K562 (cell line): ENCODE measurements around the gene OLFML3. TPM values are rescaled to one million over a fixed set of nuclear protein-coding genes. Genes with fewer than 3 reads are reported as not detected.

Source experiments
- ERF ChIP-seq: fragments of 450-650 bp; formaldehyde crosslinking; IDR thresholded peaks from 2 replicates; pipeline ENCODE4 v1.4.0; 2020; ENCODE audit warnings: mild to moderate bottlenecking, mixed read lengths
- ESRRA ChIP-seq: fragments of 450-650 bp; IDR thresholded peaks from 2 replicates; pipeline ENCODE4 v1.6.1; 2014; ENCODE audit warnings: low read depth, mild to moderate bottlenecking, moderate library complexity, borderline replicate concordance
- GATAD2B ChIP-seq: fragments of 450-650 bp; IDR thresholded peaks from 2 replicates; pipeline ENCODE4 v1.6.1; 2017; ENCODE audit warnings: mild to moderate bottlenecking, borderline replicate concordance
- HDAC2 ChIP-seq: fragments of 450-650 bp; IDR thresholded peaks from 2 replicates; pipeline ENCODE4 v1.6.1; 2016; ENCODE audit warnings: mild to moderate bottlenecking
- KLF16 ChIP-seq: IDR thresholded peaks from 2 replicates; pipeline ENCODE4 v1.6.1; 2016; ENCODE audit warnings: antibody characterized with exemption
- PHF20 ChIP-seq: fragments of 450-650 bp; IDR thresholded peaks from 2 replicates; pipeline ENCODE4 v1.6.1; 2018; ENCODE audit not compliant: partially characterized antibody
- PTTG1 ChIP-seq: fragments of 450-650 bp; IDR thresholded peaks from 2 replicates; pipeline ENCODE4 v1.6.1; 2016; ENCODE audit warnings: low read depth, mild to moderate bottlenecking, missing genetic modification characterization, missing compliant biosample characterization
- RBFOX2 ChIP-seq: fragments of 200-400 bp; formaldehyde crosslinking; IDR thresholded peaks from 2 replicates; pipeline ENCODE4 v1.6.1; 2017; ENCODE audit warnings: low read depth, mild to moderate bottlenecking, low read length, moderate library complexity
- RBM14 ChIP-seq: fragments of 200-400 bp; formaldehyde crosslinking; IDR thresholded peaks from 2 replicates; pipeline ENCODE4 v1.6.1; 2018; ENCODE audit warnings: low read depth, mild to moderate bottlenecking, low read length, moderate library complexity, borderline replicate concordance; ENCODE audit not compliant: insufficient read depth
- RHOXF2B ChIP-seq: fragments of 250-450 bp; sonication (Bioruptor Pico); conservative IDR thresholded peaks from 2 replicates; pipeline ENCODE4 v1.5.1; 2021
- SOX6 ChIP-seq: fragments of 450-650 bp; IDR thresholded peaks from 2 replicates; pipeline ENCODE4 v1.6.1; 2014; ENCODE audit warnings: mild to moderate bottlenecking
- STAT6 ChIP-seq: sonication (generic); formaldehyde crosslinking; IDR thresholded peaks from 2 replicates; pipeline ENCODE4 v1.8.1; 2023; ENCODE audit warnings: mild to moderate bottlenecking, missing genetic modification reagents
- TAL1 ChIP-seq: fragments of 450-650 bp; IDR thresholded peaks from 2 replicates; pipeline ENCODE4 v1.6.1; 2016; ENCODE audit warnings: mild to moderate bottlenecking
- polyA plus RNA-seq, 8 experiments: library from polyadenylated mRNA; depleted of rRNA in 4 of 8; stranded (reverse) in 5 of 8; unstranded in 3 of 8; fragments of >200 nt; fragmentation: Nextera tagmentation in 2 of 8; fragmentation: Illumina TruSeq in 1 of 8; extraction: Ambion mirVana in 2 of 8; extraction: Trizol in 1 of 8; gene quantifications; 2 replicates each; pipeline versions ENCODE4 v1.2.1 to v1.2.3, GENCODE V29; 2011 to 2014; ENCODE audit warnings: inconsistent platforms in 1 of 8, missing spikeins in 1 of 8
- total RNA-seq, 7 experiments: library from RNA; depleted of rRNA in 6 of 7; stranded (reverse); fragments of >200 nt in 6 of 7; fragmentation: Illumina TruSeq in 2 of 7; extraction: Trizol in 2 of 7; gene quantifications; 2 replicates each; pipeline versions ENCODE4 v1.2.1 to v1.2.3, GENCODE V29; 2011 to 2021; ENCODE audit warnings: low replicate concordance in 1 of 7
- TF ChIP-seq, protein P1 (sequence below): fragments of 450-650 bp; IDR thresholded peaks from 2 replicates; pipeline ENCODE4 v1.6.1; 2014; ENCODE audit warnings: low read depth, mild to moderate bottlenecking, moderate library complexity, borderline replicate concordance
- TF ChIP-seq, protein P2 (sequence below): sonication (generic); formaldehyde crosslinking; IDR thresholded peaks from 2 replicates; pipeline ENCODE4 v1.8.0; 2023; ENCODE audit warnings: missing genetic modification reagents, mild to moderate bottlenecking, borderline replicate concordance
- TF ChIP-seq, protein P3 (sequence below): fragments of 250-450 bp; sonication (Bioruptor Pico); IDR thresholded peaks from 2 replicates; pipeline ENCODE4 v1.8.0; 2022; ENCODE audit warnings: moderate library complexity, mild to moderate bottlenecking, inconsistent platforms

The OLFML3 gene
- total and polyA plus RNA-seq, 9 of the 15 experiments (the other 6 are each of a cell fraction or from before 2014, with no cell fraction given): 0.07 to 0.13 (median 0.07) TPM; not detected in 6

DNA sequence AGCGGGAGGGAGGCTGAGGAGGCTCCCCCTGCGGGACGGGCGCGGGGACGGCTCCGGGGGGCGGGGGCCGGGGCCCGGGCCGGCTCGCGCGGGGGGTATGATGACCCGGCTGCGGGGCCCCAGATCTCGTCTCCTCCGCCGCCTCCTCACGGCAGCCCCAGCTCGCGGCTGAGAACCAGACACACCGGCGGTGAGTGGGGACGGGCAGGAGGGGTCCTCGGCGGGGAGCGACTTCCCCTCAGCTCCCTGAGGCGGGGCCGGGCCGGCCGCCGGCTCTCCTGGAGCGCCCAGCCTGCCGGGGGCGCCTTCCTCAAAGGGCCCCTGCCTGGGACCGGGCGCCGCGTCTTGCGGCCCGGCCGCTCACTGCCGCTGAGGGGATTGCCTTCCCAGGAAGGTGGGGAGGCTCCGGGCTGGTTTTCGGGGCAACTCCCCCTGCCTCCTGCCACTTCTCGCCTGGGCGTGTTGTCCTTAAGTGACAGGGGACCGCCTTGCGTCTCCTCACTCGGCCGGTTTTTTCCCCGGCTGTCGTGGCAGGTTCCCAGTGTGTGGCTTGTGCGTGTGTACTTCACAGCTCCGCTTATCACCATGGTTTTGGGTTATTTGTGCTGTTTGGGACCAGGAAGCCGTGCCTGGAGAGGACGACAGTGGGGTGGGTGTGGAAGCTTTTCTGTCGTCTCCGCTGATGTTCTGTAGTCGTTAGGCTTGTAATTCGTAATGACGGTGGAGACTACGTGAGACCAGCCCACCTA lies 49.4 kb upstream of the OLFML3 start (continued):
- TF ChIP-seq RBM14: 0 out of 2 replicates have a peak, but pooled peaks have one; percentile 36
- TF ChIP-seq TAL1: no peak
- TF ChIP-seq PHF20: no peak
- no peak for TF ChIP-seq SOX6
- TF ChIP-seq, protein P1, sequence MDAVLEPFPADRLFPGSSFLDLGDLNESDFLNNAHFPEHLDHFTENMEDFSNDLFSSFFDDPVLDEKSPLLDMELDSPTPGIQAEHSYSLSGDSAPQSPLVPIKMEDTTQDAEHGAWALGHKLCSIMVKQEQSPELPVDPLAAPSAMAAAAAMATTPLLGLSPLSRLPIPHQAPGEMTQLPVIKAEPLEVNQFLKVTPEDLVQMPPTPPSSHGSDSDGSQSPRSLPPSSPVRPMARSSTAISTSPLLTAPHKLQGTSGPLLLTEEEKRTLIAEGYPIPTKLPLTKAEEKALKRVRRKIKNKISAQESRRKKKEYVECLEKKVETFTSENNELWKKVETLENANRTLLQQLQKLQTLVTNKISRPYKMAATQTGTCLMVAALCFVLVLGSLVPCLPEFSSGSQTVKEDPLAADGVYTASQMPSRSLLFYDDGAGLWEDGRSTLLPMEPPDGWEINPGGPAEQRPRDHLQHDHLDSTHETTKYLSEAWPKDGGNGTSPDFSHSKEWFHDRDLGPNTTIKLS: peak; percentile 61; the same call in 1 of the 2 replicates
- no peak for TF ChIP-seq RHOXF2B
- peak; percentile 76 for TF ChIP-seq RBFOX2
- TF ChIP-seq, protein P2, sequence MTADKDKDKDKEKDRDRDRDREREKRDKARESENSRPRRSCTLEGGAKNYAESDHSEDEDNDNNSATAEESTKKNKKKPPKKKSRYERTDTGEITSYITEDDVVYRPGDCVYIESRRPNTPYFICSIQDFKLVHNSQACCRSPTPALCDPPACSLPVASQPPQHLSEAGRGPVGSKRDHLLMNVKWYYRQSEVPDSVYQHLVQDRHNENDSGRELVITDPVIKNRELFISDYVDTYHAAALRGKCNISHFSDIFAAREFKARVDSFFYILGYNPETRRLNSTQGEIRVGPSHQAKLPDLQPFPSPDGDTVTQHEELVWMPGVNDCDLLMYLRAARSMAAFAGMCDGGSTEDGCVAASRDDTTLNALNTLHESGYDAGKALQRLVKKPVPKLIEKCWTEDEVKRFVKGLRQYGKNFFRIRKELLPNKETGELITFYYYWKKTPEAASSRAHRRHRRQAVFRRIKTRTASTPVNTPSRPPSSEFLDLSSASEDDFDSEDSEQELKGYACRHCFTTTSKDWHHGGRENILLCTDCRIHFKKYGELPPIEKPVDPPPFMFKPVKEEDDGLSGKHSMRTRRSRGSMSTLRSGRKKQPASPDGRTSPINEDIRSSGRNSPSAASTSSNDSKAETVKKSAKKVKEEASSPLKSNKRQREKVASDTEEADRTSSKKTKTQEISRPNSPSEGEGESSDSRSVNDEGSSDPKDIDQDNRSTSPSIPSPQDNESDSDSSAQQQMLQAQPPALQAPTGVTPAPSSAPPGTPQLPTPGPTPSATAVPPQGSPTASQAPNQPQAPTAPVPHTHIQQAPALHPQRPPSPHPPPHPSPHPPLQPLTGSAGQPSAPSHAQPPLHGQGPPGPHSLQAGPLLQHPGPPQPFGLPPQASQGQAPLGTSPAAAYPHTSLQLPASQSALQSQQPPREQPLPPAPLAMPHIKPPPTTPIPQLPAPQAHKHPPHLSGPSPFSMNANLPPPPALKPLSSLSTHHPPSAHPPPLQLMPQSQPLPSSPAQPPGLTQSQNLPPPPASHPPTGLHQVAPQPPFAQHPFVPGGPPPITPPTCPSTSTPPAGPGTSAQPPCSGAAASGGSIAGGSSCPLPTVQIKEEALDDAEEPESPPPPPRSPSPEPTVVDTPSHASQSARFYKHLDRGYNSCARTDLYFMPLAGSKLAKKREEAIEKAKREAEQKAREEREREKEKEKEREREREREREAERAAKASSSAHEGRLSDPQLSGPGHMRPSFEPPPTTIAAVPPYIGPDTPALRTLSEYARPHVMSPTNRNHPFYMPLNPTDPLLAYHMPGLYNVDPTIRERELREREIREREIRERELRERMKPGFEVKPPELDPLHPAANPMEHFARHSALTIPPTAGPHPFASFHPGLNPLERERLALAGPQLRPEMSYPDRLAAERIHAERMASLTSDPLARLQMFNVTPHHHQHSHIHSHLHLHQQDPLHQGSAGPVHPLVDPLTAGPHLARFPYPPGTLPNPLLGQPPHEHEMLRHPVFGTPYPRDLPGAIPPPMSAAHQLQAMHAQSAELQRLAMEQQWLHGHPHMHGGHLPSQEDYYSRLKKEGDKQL: no peak
- no peak for TF ChIP-seq PTTG1
- peak; percentile 93; the same call in 1 of the 2 replicates for TF ChIP-seq ERF
- TF ChIP-seq GATAD2B: peak; percentile 4; the same call in 1 of the 2 replicates
- TF ChIP-seq ESRRA: no peak; the same call in 1 of the 2 replicates
- TF ChIP-seq KLF16: no peak
- TF ChIP-seq, protein P3, sequence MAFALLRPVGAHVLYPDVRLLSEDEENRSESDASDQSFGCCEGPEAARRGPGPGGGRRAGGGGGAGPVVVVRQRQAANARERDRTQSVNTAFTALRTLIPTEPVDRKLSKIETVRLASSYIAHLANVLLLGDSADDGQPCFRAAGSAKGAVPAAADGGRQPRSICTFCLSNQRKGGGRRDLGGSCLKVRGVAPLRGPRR (CRISPR knock-in tag): no peak
- peak; percentile 20; the same call in 1 of the 2 replicates for TF ChIP-seq HDAC2
- no peak for TF ChIP-seq STAT6 (CRISPR knock-in tag)
